Measurements from ENCODE around the gene FAM153A. TPM values are rescaled to one million over a fixed set of nuclear protein-coding genes. Genes with fewer than 3 reads are reported as not detected.
"Not testable (repeated sequence)": the region's sequence is repeated elsewhere in the genome, so short reads cannot be mapped to it uniquely, and the experiment has no call there.

The FAM153A gene
- total and polyA plus RNA-seq, 2 of the 8 experiments (the other 6 are each of a cell fraction or from before 2014, with no cell fraction given) = not detected

GRCh38 chr5:177782169-177782568 is 530 bp downstream of the FAM153A start:
- CTCF ChIA-PET (ENCODE audit: partially characterized antibody); H4K91ac ChIP-seq (replicated peaks; ENCODE audit: insufficient read length, low read length); H3K56ac ChIP-seq (replicated peaks; ENCODE audit: insufficient read length, low read depth, low read length); H2BK5ac ChIP-seq (ENCODE audit: low read depth, low read length); FAIRE-seq; H3K4me1 ChIP-seq (replicated peaks in 1 of 4; ENCODE audit: control insufficient read depth in 3 of 4, insufficient read depth in 4 of 4, low read length in 3 of 4); H3K9ac ChIP-seq (replicated peaks in 1 of 4; ENCODE audit: extremely low read depth in 1 of 4, low read depth in 3 of 4, low read length in 3 of 4); H3K79me2 ChIP-seq (ENCODE audit: control insufficient read depth in 1 of 2, insufficient read depth in 2 of 2, low read length in 2 of 2); H2BK15ac ChIP-seq (ENCODE audit: low read length); H4K20me1 ChIP-seq (replicated peaks in 1 of 2; ENCODE audit: control insufficient read depth in 1 of 2, insufficient read depth in 2 of 2, low read length in 2 of 2); H3K27ac ChIP-seq (ENCODE audit: low read depth, low read length); H2BK12ac ChIP-seq (ENCODE audit: low read depth, low read length); H3K9me3 ChIP-seq (ENCODE audit: insufficient read depth in 2 of 2, low read depth in 1 of 2, low read length in 1 of 2); H3K23ac ChIP-seq (ENCODE audit: insufficient read length); H3K4me3 ChIP-seq (ENCODE audit: extremely low read depth in 1 of 4, insufficient read depth in 2 of 4, low read depth in 3 of 4, low read length in 4 of 4); H3K79me1 ChIP-seq (ENCODE audit: low read depth, low read length); H3K27me3 ChIP-seq (replicated peaks in 1 of 4; ENCODE audit: control insufficient read depth in 3 of 4, extremely low read depth in 1 of 4, insufficient read depth in 3 of 4, low read length in 3 of 4); H2AFZ ChIP-seq (ENCODE audit: low read length); DNase-seq (ENCODE audit: low read depth in 1 of 2, low spot score in 2 of 2); H3K23me2 ChIP-seq (ENCODE audit: low read depth, low read length); H3K14ac ChIP-seq (ENCODE audit: insufficient read length); POLR2A ChIA-PET (ENCODE audit: partially characterized antibody); H3K18ac ChIP-seq (ENCODE audit: extremely low read depth, low read length); H2AK5ac ChIP-seq (ENCODE audit: low read depth, low read length); H3K36me3 ChIP-seq (ENCODE audit: control insufficient read depth in 2 of 4, insufficient read depth in 4 of 4, low read length in 3 of 4); H2BK20ac ChIP-seq (ENCODE audit: low read length); H4K8ac ChIP-seq (ENCODE audit: extremely low read depth, insufficient read depth, low read length); H3K4ac ChIP-seq (replicated peaks; ENCODE audit: insufficient read length, low read depth, low read length); H2BK120ac ChIP-seq (replicated peaks; ENCODE audit: low read depth, low read length); H4K5ac ChIP-seq (ENCODE audit: insufficient read length, low read depth, low read length); H3K4me2 ChIP-seq (ENCODE audit: insufficient read depth in 1 of 2, low read depth in 2 of 2, low read length in 2 of 2): not testable (repeated sequence)
- 93% methylated on average over 11 of the region's 23 CpGs; no CpG with 5 or more reads in 1 of the 2 experiments for WGBS, 2 experiments (ENCODE audit: extremely low coverage in 1 of 2, insufficient coverage in 1 of 2, insufficient read length in 1 of 2, insufficient replicate concordance in 2 of 2, low coverage in 1 of 2, low lambda C conversion rate in 2 of 2, missing lambda C conversion rate in 1 of 2)

DNA sequence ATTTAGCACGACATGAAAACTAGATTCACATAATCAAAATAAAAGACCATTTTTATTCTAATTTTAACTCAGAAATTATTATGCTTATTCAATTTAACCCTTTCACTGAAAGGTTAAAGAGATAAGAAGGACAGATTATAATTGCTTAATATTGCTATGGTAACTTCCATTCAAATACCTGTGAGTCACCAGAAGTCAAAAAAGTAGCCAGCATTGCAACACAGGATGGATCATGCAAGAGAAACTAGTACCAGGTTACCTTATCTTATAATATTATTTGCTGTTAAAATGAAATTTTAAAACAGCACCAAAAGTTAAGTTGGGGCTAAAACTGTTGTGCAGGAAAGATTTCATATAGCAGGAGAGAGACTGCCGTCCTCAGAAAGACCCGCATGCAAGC is 11.5 kb downstream of the FAM153A start:
- CTCF ChIA-PET (ENCODE audit: partially characterized antibody); H3K9me3 ChIP-seq (ENCODE audit: insufficient read depth in 2 of 2, low read depth in 1 of 2, low read length in 1 of 2): not testable (repeated sequence)

More for the DNA sequence above, 11.5 kb downstream of the FAM153A start:
- H3K4ac ChIP-seq (replicated peaks; ENCODE audit: insufficient read length, low read depth, low read length); H3K14ac ChIP-seq (ENCODE audit: insufficient read length); H3K4me2 ChIP-seq (ENCODE audit: insufficient read depth in 1 of 2, low read depth in 2 of 2, low read length in 2 of 2); POLR2A ChIA-PET (ENCODE audit: partially characterized antibody); H3K4me1 ChIP-seq (replicated peaks in 1 of 4; ENCODE audit: control insufficient read depth in 3 of 4, insufficient read depth in 4 of 4, low read length in 3 of 4); H4K5ac ChIP-seq (ENCODE audit: insufficient read length, low read depth, low read length); H3K4me3 ChIP-seq (ENCODE audit: extremely low read depth in 1 of 4, insufficient read depth in 2 of 4, low read depth in 3 of 4, low read length in 4 of 4); H3K27me3 ChIP-seq (replicated peaks in 1 of 4; ENCODE audit: control insufficient read depth in 3 of 4, extremely low read depth in 1 of 4, insufficient read depth in 3 of 4, low read length in 3 of 4); H3K79me1 ChIP-seq (ENCODE audit: low read depth, low read length); H3K18ac ChIP-seq (ENCODE audit: extremely low read depth, low read length); H3K36me3 ChIP-seq (ENCODE audit: control insufficient read depth in 2 of 4, insufficient read depth in 4 of 4, low read length in 3 of 4); H3K23ac ChIP-seq (ENCODE audit: insufficient read length); H2BK12ac ChIP-seq (ENCODE audit: low read depth, low read length); H2AFZ ChIP-seq (ENCODE audit: low read length); H4K20me1 ChIP-seq (replicated peaks in 1 of 2; ENCODE audit: control insufficient read depth in 1 of 2, insufficient read depth in 2 of 2, low read length in 2 of 2); H3K79me2 ChIP-seq (ENCODE audit: control insufficient read depth in 1 of 2, insufficient read depth in 2 of 2, low read length in 2 of 2); H2BK20ac ChIP-seq (ENCODE audit: low read length); H3K27ac ChIP-seq (ENCODE audit: low read depth, low read length); H3K23me2 ChIP-seq (ENCODE audit: low read depth, low read length); FAIRE-seq; H4K91ac ChIP-seq (replicated peaks; ENCODE audit: insufficient read length, low read length); H3K56ac ChIP-seq (replicated peaks; ENCODE audit: insufficient read length, low read depth, low read length); H4K8ac ChIP-seq (ENCODE audit: extremely low read depth, insufficient read depth, low read length); DNase-seq (ENCODE audit: low read depth in 1 of 2, low spot score in 2 of 2); H2BK120ac ChIP-seq (replicated peaks; ENCODE audit: low read depth, low read length); H2AK5ac ChIP-seq (ENCODE audit: low read depth, low read length); H2BK15ac ChIP-seq (ENCODE audit: low read length); H2BK5ac ChIP-seq (ENCODE audit: low read depth, low read length); H3K9ac ChIP-seq (replicated peaks in 1 of 4; ENCODE audit: extremely low read depth in 1 of 4, low read depth in 3 of 4, low read length in 3 of 4): not testable (repeated sequence)
- WGBS, 2 experiments (ENCODE audit: extremely low coverage in 1 of 2, insufficient coverage in 1 of 2, insufficient read length in 1 of 2, insufficient replicate concordance in 2 of 2, low coverage in 1 of 2, low lambda C conversion rate in 2 of 2, missing lambda C conversion rate in 1 of 2) = 100% methylated on average over 1 of the region's 3 CpGs; no CpG with 5 or more reads in 1 of the 2 experiments
